K562 (cell line): ENCODE results near the gene SMPDL3B. TPM values are rescaled to one million over a fixed set of nuclear protein-coding genes. Genes with fewer than 3 reads are reported as not detected.

ENCODE experiments used
- ATF7 ChIP-seq: fragments of 450-650 bp; IDR thresholded peaks from 2 replicates; pipeline ENCODE4 v1.7.1; 2014; ENCODE audit warnings: mild to moderate bottlenecking, moderate library complexity
- CEBPB ChIP-seq: fragments of 450-650 bp; IDR thresholded peaks from 2 replicates; pipeline ENCODE4 v1.6.1; 2016; ENCODE audit warnings: missing genetic modification characterization, missing compliant biosample characterization
- EP400 ChIP-seq: fragments of 450-650 bp; IDR thresholded peaks from 2 replicates; pipeline ENCODE4 v1.6.1; 2017; ENCODE audit warnings: antibody characterized with exemption, mild to moderate bottlenecking, moderate library complexity
- FOXM1 ChIP-seq, 2 experiments: fragments of 450-650 bp in 1 of 2; sonication (generic) in 1 of 2; formaldehyde crosslinking in 1 of 2; IDR thresholded peaks; 2 replicates each; pipeline versions ENCODE4 v1.6.1 to v1.9.0; 2017 to 2022; ENCODE audit warnings: low read depth in 2 of 2, mild to moderate bottlenecking in 2 of 2, missing genetic modification reagents in 1 of 2, moderate library complexity in 1 of 2
- GATA2 ChIP-seq: sonication (generic); formaldehyde crosslinking; IDR thresholded peaks from 2 replicates; pipeline ENCODE4 v1.4.0; 2020; ENCODE audit warnings: mild to moderate bottlenecking, missing genetic modification reagents
- MAFF ChIP-seq: IDR thresholded peaks from 2 replicates; pipeline ENCODE4 v1.6.1; 2012; ENCODE audit warnings: low read length, improper control_type of control experiment
- NCOA1 ChIP-seq: fragments of 450-650 bp; IDR thresholded peaks from 2 replicates; pipeline ENCODE4 v1.6.1; 2016; ENCODE audit warnings: low read depth
- NCOR1 ChIP-seq: fragments of 450-650 bp; IDR thresholded peaks from 2 replicates; pipeline ENCODE4 v1.6.1; 2016; ENCODE audit warnings: mild to moderate bottlenecking, moderate library complexity
- NEUROD1 ChIP-seq: fragments of 150-350 bp; IDR thresholded peaks from 2 replicates; pipeline ENCODE4 v1.6.1; 2014; ENCODE audit warnings: borderline replicate concordance, low read length, low read depth; ENCODE audit not compliant: partially characterized antibody
- NR2C1 ChIP-seq, 2 experiments: fragments of 450-650 bp; IDR thresholded peaks; 2 replicates each; pipeline ENCODE4 v1.6.1; 2017; ENCODE audit warnings: mild to moderate bottlenecking in 2 of 2, antibody characterized with exemption in 1 of 2, inconsistent platforms in 1 of 2, missing compliant biosample characterization in 1 of 2, missing genetic modification characterization in 1 of 2
- PBX2 ChIP-seq, 2 experiments: IDR thresholded peaks in 1 of 2; conservative IDR thresholded peaks in 1 of 2; 2 replicates each; pipeline ENCODE4 v1.6.1; 2016; ENCODE audit warnings: low read depth in 2 of 2, mild to moderate bottlenecking in 1 of 2, missing compliant biosample characterization in 1 of 2, missing genetic modification characterization in 1 of 2, moderate library complexity in 1 of 2
- PURB ChIP-seq: sonication (generic); formaldehyde crosslinking; IDR thresholded peaks from 2 replicates; pipeline ENCODE4 v1.9.0; 2021; ENCODE audit warnings: low read depth, mild to moderate bottlenecking, missing genetic modification reagents
- SMAD4 ChIP-seq: fragments of 250-450 bp; sonication (Bioruptor Pico); conservative IDR thresholded peaks from 2 replicates; pipeline ENCODE4 v1.8.0; 2021; ENCODE audit warnings: inconsistent platforms, mild to moderate bottlenecking, moderate library complexity
- SMARCB1 ChIP-seq: IDR thresholded peaks from 2 replicates; pipeline ENCODE4 v1.6.1; 2011; ENCODE audit warnings: improper control_type of control experiment, low read depth; ENCODE audit not compliant: insufficient read length
- SPI1 ChIP-seq: IDR thresholded peaks from 2 replicates; pipeline ENCODE4 v1.6.1; 2011; ENCODE audit warnings: low read depth, low read length, control low read depth, borderline replicate concordance
- STAT5A ChIP-seq: IDR thresholded peaks from 2 replicates; pipeline ENCODE4 v1.6.1; 2012; ENCODE audit warnings: low read length, inconsistent platforms, borderline replicate concordance
- TAF9B ChIP-seq: fragments of 450-650 bp; IDR thresholded peaks from 2 replicates; pipeline ENCODE4 v1.6.1; 2018; ENCODE audit warnings: mild to moderate bottlenecking; ENCODE audit not compliant: partially characterized antibody
- ZBTB2 ChIP-seq: fragments of 450-650 bp; IDR thresholded peaks from 2 replicates; pipeline ENCODE4 v1.6.1; 2016; ENCODE audit warnings: antibody characterized with exemption
- ZFP1 ChIP-seq: fragments of 450-650 bp; formaldehyde crosslinking; IDR thresholded peaks from 2 replicates; pipeline ENCODE4 v1.4.0; 2020; ENCODE audit warnings: mild to moderate bottlenecking, mixed read lengths
- ZNF175 ChIP-seq: fragments of 200-800 bp; sonication (Bioruptor generic); IDR thresholded peaks from 2 replicates; pipeline ENCODE4 v1.6.1; 2016; ENCODE audit warnings: low read depth, mild to moderate bottlenecking, missing genetic modification characterization, missing compliant biosample characterization
- ZNF639 ChIP-seq, 2 experiments: fragments of 200-800 bp in 1 of 2; sonication (Bioruptor generic) in 1 of 2; sonication (generic) in 1 of 2; formaldehyde crosslinking in 1 of 2; IDR thresholded peaks in 1 of 2; conservative IDR thresholded peaks in 1 of 2; 2 replicates each; pipeline versions ENCODE4 v1.5.0 to v1.6.1; 2016 to 2020; ENCODE audit warnings: missing compliant biosample characterization in 1 of 2, missing genetic modification characterization in 1 of 2, missing genetic modification reagents in 1 of 2
- ZNF717 ChIP-seq: fragments of 250-450 bp; sonication (Bioruptor Pico); IDR thresholded peaks from 2 replicates; pipeline ENCODE4 v1.5.0; 2021
- polyA plus RNA-seq, 8 experiments: library from polyadenylated mRNA; depleted of rRNA in 4 of 8; stranded (reverse) in 5 of 8; unstranded in 3 of 8; fragments of >200 nt; fragmentation: Nextera tagmentation in 2 of 8; fragmentation: Illumina TruSeq in 1 of 8; extraction: Ambion mirVana in 2 of 8; extraction: Trizol in 1 of 8; gene quantifications; 2 replicates each; pipeline versions ENCODE4 v1.2.1 to v1.2.3, GENCODE V29; 2011 to 2014; ENCODE audit warnings: inconsistent platforms in 1 of 8, missing spikeins in 1 of 8
- total RNA-seq, 7 experiments: library from RNA; depleted of rRNA in 6 of 7; stranded (reverse); fragments of >200 nt in 6 of 7; fragmentation: Illumina TruSeq in 2 of 7; extraction: Trizol in 2 of 7; gene quantifications; 2 replicates each; pipeline versions ENCODE4 v1.2.1 to v1.2.3, GENCODE V29; 2011 to 2021; ENCODE audit warnings: low replicate concordance in 1 of 7

SMPDL3B gene
- total and polyA plus RNA-seq, 9 of the 15 experiments (the other 6 are each of a cell fraction or from before 2014, with no cell fraction given) = 0.07 to 1.2 (median 0.73) TPM

- TF ChIP-seq EP400 = peak; percentile 65
- peak; percentile 90 for TF ChIP-seq FOXM1 (IDR thresholded peaks at IDR 0.05; ENCODE audit: low read depth)
- no peak for TF ChIP-seq FOXM1 (CRISPR knock-in tag; IDR thresholded peaks at IDR 0.05; ENCODE audit: low read depth)
- no peak for TF ChIP-seq SMARCB1
- TF ChIP-seq CEBPB (tag) = peak; percentile 97
- TF ChIP-seq PURB (CRISPR knock-in tag) = no peak
- TF ChIP-seq ZBTB2 = peak; percentile 61; the same call in 1 of the 2 replicates
- 0 out of 2 replicates have a peak, but pooled peaks have one; percentile 47 for TF ChIP-seq SMAD4 (CRISPR knock-in tag)
- TF ChIP-seq STAT5A = peak; percentile 85
- peak; percentile 82 for TF ChIP-seq NCOA1
- TF ChIP-seq PBX2 (CRISPR knock-in tag; IDR thresholded peaks at IDR 0.05; ENCODE audit: low read depth) = no peak
- 0 out of 2 replicates have a peak, but pooled peaks have one; percentile 35 for TF ChIP-seq PBX2 (tag; conservative IDR thresholded peaks at IDR 0.05; ENCODE audit: low read depth)
- TF ChIP-seq NEUROD1 = peak; percentile 82
- TF ChIP-seq NR2C1 (IDR thresholded peaks at IDR 0.05) = peak; percentile 49
- no peak for TF ChIP-seq NR2C1 (tag; IDR thresholded peaks at IDR 0.05)
- peak; percentile 65 for TF ChIP-seq ATF7
- peak; percentile 92 for TF ChIP-seq NCOR1
- 0 out of 2 replicates have a peak, but pooled peaks have one; percentile 50 for TF ChIP-seq ZNF175 (CRISPR knock-in tag)
- TF ChIP-seq GATA2 (CRISPR knock-in tag) = peak; percentile 94
- peak; percentile 92 for TF ChIP-seq MAFF
- no peak for TF ChIP-seq ZNF717 (CRISPR knock-in tag)
- TF ChIP-seq SPI1 = peak; percentile 37; the same call in 1 of the 2 replicates
- no peak for TF ChIP-seq TAF9B
- TF ChIP-seq ZFP1 (CRISPR knock-in tag) = no peak
- 0 out of 4 replicates have a peak, but pooled peaks of 1 of the 2 experiments have one; percentile 56 for TF ChIP-seq ZNF639 (CRISPR knock-in tag; conservative IDR thresholded peaks at IDR 0.05 in 1 of 2, IDR thresholded peaks at IDR 0.05 in 1 of 2)
These were observed 44.5 kb downstream of the SMPDL3B start (continued) for GRCh38 chr1:27979151-27979858.
